HepG2 (cell line): ENCODE measurements around the gene LIN7A. TPM values are rescaled to one million over a fixed set of nuclear protein-coding genes. Genes with fewer than 3 reads are reported as not detected.

Experiments used
- ARNTL ChIP-seq: sonication (generic); formaldehyde crosslinking; IDR thresholded peaks from 2 replicates; pipeline ENCODE4 v1.4.0; 2020; ENCODE audit warnings: mild to moderate bottlenecking, missing genetic modification reagents
- ASH2L ChIP-seq: fragments of 300-600, 200-600 bp; sonication (generic); IDR thresholded peaks from 2 replicates; pipeline ENCODE4 v1.7.0; 2017; ENCODE audit warnings: low read depth, mild to moderate bottlenecking, moderate library complexity, mixed read lengths, low read length; ENCODE audit not compliant: insufficient read length
- BCL6 ChIP-seq: IDR thresholded peaks from 2 replicates; pipeline ENCODE4 v1.6.1; 2016; ENCODE audit warnings: missing genetic modification reagents, missing compliant biosample characterization
- FOXA1 ChIP-seq, 2 experiments: fragments of 450-650 bp in 1 of 2; sonication (generic) in 1 of 2; formaldehyde crosslinking in 1 of 2; IDR thresholded peaks; 2 replicates each; pipeline versions ENCODE4 v1.4.0 to v1.6.1; 2016 to 2020; ENCODE audit warnings: missing genetic modification reagents in 1 of 2
- FOXC1 ChIP-seq: sonication (generic); formaldehyde crosslinking; IDR thresholded peaks from 2 replicates; pipeline ENCODE4 v1.8.0; 2022; ENCODE audit warnings: mild to moderate bottlenecking, missing genetic modification reagents, borderline replicate concordance
- FOXJ3 ChIP-seq: sonication (generic); formaldehyde crosslinking; IDR thresholded peaks from 2 replicates; pipeline ENCODE4 v1.4.0; 2020; ENCODE audit warnings: missing genetic modification reagents, mild to moderate bottlenecking, borderline replicate concordance
- FOXP1 ChIP-seq, 2 experiments: fragments of 450-650 bp in 1 of 2; IDR thresholded peaks; 2 replicates each; pipeline ENCODE4 v1.6.1; 2017 to 2018; ENCODE audit warnings: antibody characterized with exemption in 1 of 2
- HDAC1 ChIP-seq: sonication (generic); formaldehyde crosslinking; IDR thresholded peaks from 2 replicates; pipeline ENCODE4 v1.5.1; 2020; ENCODE audit warnings: mild to moderate bottlenecking, missing genetic modification reagents
- HNF4A ChIP-seq: sonication (generic); formaldehyde crosslinking; IDR thresholded peaks from 2 replicates; pipeline ENCODE4 v1.4.0; 2020; ENCODE audit warnings: missing genetic modification reagents
- IRX3 ChIP-seq: sonication (generic); formaldehyde crosslinking; IDR thresholded peaks from 2 replicates; pipeline ENCODE4 v1.8.1; 2023; ENCODE audit warnings: mild to moderate bottlenecking, low read depth, missing genetic modification reagents, borderline replicate concordance
- LCORL ChIP-seq, 2 experiments: fragments of 450-650 bp in 1 of 2; sonication (generic) in 1 of 2; formaldehyde crosslinking in 1 of 2; IDR thresholded peaks; 2 replicates each; pipeline versions ENCODE4 v1.5.0 to v1.6.1; 2017 to 2020; ENCODE audit warnings: antibody characterized with exemption in 1 of 2, missing genetic modification reagents in 1 of 2
- PAXIP1 ChIP-seq: sonication (generic); formaldehyde crosslinking; conservative IDR thresholded peaks from 2 replicates; pipeline ENCODE4 v1.4.0; 2020; ENCODE audit warnings: mild to moderate bottlenecking, missing genetic modification reagents, moderate library complexity
- SALL1 ChIP-seq: sonication (generic); formaldehyde crosslinking; IDR thresholded peaks from 2 replicates; pipeline ENCODE4 v1.8.0; 2022; ENCODE audit warnings: mild to moderate bottlenecking, missing genetic modification reagents
- SNAPC5 ChIP-seq: sonication (generic); formaldehyde crosslinking; IDR thresholded peaks from 2 replicates; pipeline ENCODE4 v1.8.1; 2023; ENCODE audit warnings: mild to moderate bottlenecking, missing genetic modification reagents, borderline replicate concordance
- SOX5 ChIP-seq: IDR thresholded peaks from 2 replicates; pipeline ENCODE4 v1.6.1; 2016; ENCODE audit warnings: borderline replicate concordance
- SP5 ChIP-seq: IDR thresholded peaks from 2 replicates; pipeline ENCODE4 v1.6.1; 2016; ENCODE audit warnings: low read depth, borderline replicate concordance
- ZFX ChIP-seq: sonication (generic); formaldehyde crosslinking; IDR thresholded peaks from 2 replicates; pipeline ENCODE4 v1.4.0; 2020; ENCODE audit warnings: mild to moderate bottlenecking, low read depth, missing genetic modification reagents, moderate library complexity
- ZFY ChIP-seq: sonication (generic); formaldehyde crosslinking; IDR thresholded peaks from 2 replicates; pipeline ENCODE4 v1.4.0; 2020; ENCODE audit warnings: missing genetic modification reagents
- ZMYM4 ChIP-seq: sonication (generic); formaldehyde crosslinking; IDR thresholded peaks from 2 replicates; pipeline ENCODE4 v1.8.1; 2023; ENCODE audit warnings: mild to moderate bottlenecking, missing genetic modification reagents
- ZNF616 ChIP-seq: sonication (generic); formaldehyde crosslinking; IDR thresholded peaks from 2 replicates; pipeline ENCODE4 v1.5.0; 2020; ENCODE audit warnings: low read depth, mild to moderate bottlenecking, missing genetic modification reagents
- ZNF784 ChIP-seq: sonication (generic); formaldehyde crosslinking; IDR thresholded peaks from 2 replicates; pipeline ENCODE4 v1.5.1; 2020; ENCODE audit warnings: missing genetic modification reagents, mild to moderate bottlenecking, borderline replicate concordance
- polyA plus RNA-seq, 8 experiments: library from polyadenylated mRNA; depleted of rRNA in 3 of 8; stranded (reverse) in 7 of 8; unstranded in 1 of 8; fragments of >200 nt; fragmentation: Illumina TruSeq in 4 of 8; extraction: Trizol in 4 of 8; gene quantifications; 2 replicates each; pipeline versions ENCODE4 v1.2.1 to v1.2.3, GENCODE V29; 2011 to 2016; ENCODE audit warnings: low read depth in 4 of 8, missing spikeins in 1 of 8, mixed read lengths in 1 of 8; ENCODE audit not compliant: insufficient read depth in 1 of 8
- total RNA-seq, 5 experiments: library from RNA; depleted of rRNA; stranded (reverse); fragments of >200 nt; fragmentation: Illumina TruSeq; extraction: Trizol; gene quantifications; 2 replicates each; pipeline ENCODE4 v1.2.3, GENCODE V29; 2016; ENCODE audit warnings: low read depth in 1 of 5
- TF ChIP-seq, protein P1 (sequence below): sonication (generic); formaldehyde crosslinking; IDR thresholded peaks from 2 replicates; pipeline ENCODE4 v1.4.0; 2020; ENCODE audit warnings: mild to moderate bottlenecking, missing genetic modification reagents
- TF ChIP-seq, protein P2 (sequence below): fragments of 450-650 bp; IDR thresholded peaks from 2 replicates; pipeline ENCODE4 v1.6.1; 2017; ENCODE audit warnings: mild to moderate bottlenecking

LIN7A gene
- total and polyA plus RNA-seq, 2 of the 13 experiments (the other 11 are each of a cell fraction or from before 2014, with no cell fraction given) = 18.5 to 19.2 TPM

- 0 out of 2 replicates have a peak, but pooled peaks have one; percentile 30 for TF ChIP-seq FOXP1 (IDR thresholded peaks at IDR 0.05)
- peak; percentile 87 for TF ChIP-seq FOXP1 (CRISPR knock-in tag; IDR thresholded peaks at IDR 0.05)
- TF ChIP-seq SNAPC5 (CRISPR knock-in tag) = no peak
- peak; percentile 61; the same call in 1 of the 2 replicates for TF ChIP-seq SP5 (CRISPR knock-in tag)
- TF ChIP-seq, protein P1, sequence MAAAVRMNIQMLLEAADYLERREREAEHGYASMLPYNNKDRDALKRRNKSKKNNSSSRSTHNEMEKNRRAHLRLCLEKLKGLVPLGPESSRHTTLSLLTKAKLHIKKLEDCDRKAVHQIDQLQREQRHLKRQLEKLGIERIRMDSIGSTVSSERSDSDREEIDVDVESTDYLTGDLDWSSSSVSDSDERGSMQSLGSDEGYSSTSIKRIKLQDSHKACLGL (CRISPR knock-in tag) = no peak
- TF ChIP-seq ZNF616 = no peak
- TF ChIP-seq FOXJ3 (CRISPR knock-in tag) = peak; percentile 52; the same call in 1 of the 2 replicates
- TF ChIP-seq, protein P2, sequence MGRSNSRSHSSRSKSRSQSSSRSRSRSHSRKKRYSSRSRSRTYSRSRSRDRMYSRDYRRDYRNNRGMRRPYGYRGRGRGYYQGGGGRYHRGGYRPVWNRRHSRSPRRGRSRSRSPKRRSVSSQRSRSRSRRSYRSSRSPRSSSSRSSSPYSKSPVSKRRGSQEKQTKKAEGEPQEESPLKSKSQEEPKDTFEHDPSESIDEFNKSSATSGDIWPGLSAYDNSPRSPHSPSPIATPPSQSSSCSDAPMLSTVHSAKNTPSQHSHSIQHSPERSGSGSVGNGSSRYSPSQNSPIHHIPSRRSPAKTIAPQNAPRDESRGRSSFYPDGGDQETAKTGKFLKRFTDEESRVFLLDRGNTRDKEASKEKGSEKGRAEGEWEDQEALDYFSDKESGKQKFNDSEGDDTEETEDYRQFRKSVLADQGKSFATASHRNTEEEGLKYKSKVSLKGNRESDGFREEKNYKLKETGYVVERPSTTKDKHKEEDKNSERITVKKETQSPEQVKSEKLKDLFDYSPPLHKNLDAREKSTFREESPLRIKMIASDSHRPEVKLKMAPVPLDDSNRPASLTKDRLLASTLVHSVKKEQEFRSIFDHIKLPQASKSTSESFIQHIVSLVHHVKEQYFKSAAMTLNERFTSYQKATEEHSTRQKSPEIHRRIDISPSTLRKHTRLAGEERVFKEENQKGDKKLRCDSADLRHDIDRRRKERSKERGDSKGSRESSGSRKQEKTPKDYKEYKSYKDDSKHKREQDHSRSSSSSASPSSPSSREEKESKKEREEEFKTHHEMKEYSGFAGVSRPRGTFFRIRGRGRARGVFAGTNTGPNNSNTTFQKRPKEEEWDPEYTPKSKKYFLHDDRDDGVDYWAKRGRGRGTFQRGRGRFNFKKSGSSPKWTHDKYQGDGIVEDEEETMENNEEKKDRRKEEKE = no peak
- peak; percentile 33; the same call in 1 of the 2 replicates for TF ChIP-seq PAXIP1 (CRISPR knock-in tag)
- TF ChIP-seq HDAC1 = peak; percentile 31; the same call in 1 of the 2 replicates
- peak; percentile 56 for TF ChIP-seq SALL1 (CRISPR knock-in tag)
- no peak for TF ChIP-seq IRX3
- TF ChIP-seq ARNTL (CRISPR knock-in tag) = no peak
- TF ChIP-seq ZFY (CRISPR knock-in tag) = no peak
- TF ChIP-seq FOXA1 (IDR thresholded peaks at IDR 0.05) = no peak
- peak; percentile 70 for TF ChIP-seq FOXA1 (CRISPR knock-in tag; IDR thresholded peaks at IDR 0.05)
- TF ChIP-seq BCL6 (CRISPR knock-in tag) = peak; percentile 78
- peak; percentile 74 for TF ChIP-seq HNF4A
- peak; percentile 33 for TF ChIP-seq ASH2L
- peak; percentile 47 for TF ChIP-seq ZMYM4 (CRISPR knock-in tag)
- no peak for TF ChIP-seq ZFX (CRISPR knock-in tag)
- no peak for TF ChIP-seq LCORL (IDR thresholded peaks at IDR 0.05)
- TF ChIP-seq LCORL (CRISPR knock-in tag; IDR thresholded peaks at IDR 0.05) = peak; percentile 59; the same call in 1 of the 2 replicates
- TF ChIP-seq SOX5 (CRISPR knock-in tag) = peak; percentile 50; the same call in 1 of the 2 replicates
- no peak for TF ChIP-seq FOXC1 (CRISPR knock-in tag)
- TF ChIP-seq ZNF784 (CRISPR knock-in tag) = no peak
Observed at GRCh38 chr12:80761838-80762237, 175.9 kb downstream of the LIN7A start (continued).
